ENCODE data around the gene RDH13. TPM values are rescaled to one million over a fixed set of nuclear protein-coding genes. Genes with fewer than 3 reads are reported as not detected.

The RDH13 gene
- total and polyA plus RNA-seq, 2 experiments from 2014 or later = 6.4 to 7.8 TPM

- in situ Hi-C loops (cut with MboI) = no loop called here
- H3K36me3 ChIP-seq (ENCODE audit: low read depth) = no peaks in the 10 kb centered on the region; the same call in 1 of the 2 replicates
Measured at GRCh38 chr19:55058781-55059610, 4.0 kb downstream of the RDH13 start.

GRCh38 chr19:55056827-55057226, 6.1 kb downstream of the RDH13 start:
- Histone ChIP-seq H4K20me1 (ENCODE audit: insufficient read depth) (no peaks in the 10 kb centered on the region), H3K27me3 (replicated peaks; ENCODE audit: insufficient read depth) (no peaks in the 10 kb centered on the region), H3K27ac (no peak overlapping the region), H3F3A (ENCODE audit: insufficient read depth) (no peaks in the 10 kb centered on the region), H3K4me1 (ENCODE audit: insufficient read depth) (no peaks in the 10 kb centered on the region), H3K9ac (no peak overlapping the region), H3K4me2 (ENCODE audit: unreplicated experiment) (no peak overlapping the region), H2AFZ (no peak overlapping the region), H3K79me2 (ENCODE audit: insufficient read depth) (no peaks in the 10 kb centered on the region), H3K9me3 (ENCODE audit: low read depth) (no peaks in the 10 kb centered on the region), H3K4me3 (no peak overlapping the region), H3K9me2 (ENCODE audit: insufficient read depth) (no peaks in the 10 kb centered on the region), H3K36me3 (ENCODE audit: low read depth) (no peaks in the 10 kb centered on the region; the same call in 1 of the 2 replicates)
- TF ChIP-seq EZH2 (IDR thresholded peaks at IDR 0.05; ENCODE audit: insufficient read depth, poor library complexity, severe bottlenecking) (no peak), EZH2phosphoT487 (IDR thresholded peaks at IDR 0.05; ENCODE audit: insufficient read depth, low read depth) (no peak)
- no peak for DNase-seq
- 94 to 96% methylated on average over 9 of the region's 9 CpGs for WGBS, 2 experiments (ENCODE audit: low coverage in 1 of 2, low lambda C conversion rate in 2 of 2, missing lambda C conversion rate in 2 of 2)
- in situ Hi-C loops (cut with MboI) = no loop called here

More at GRCh38 chr19:55058781-55059610, 4.0 kb downstream of the RDH13 start:
- Histone ChIP-seq H3K4me2 (ENCODE audit: unreplicated experiment) (no peak overlapping the region), H3K27ac (no peak overlapping the region), H3K9me2 (ENCODE audit: insufficient read depth) (no peaks in the 10 kb centered on the region), H3F3A (ENCODE audit: insufficient read depth) (no peaks in the 10 kb centered on the region), H3K4me3 (no peak overlapping the region), H2AFZ (no peak overlapping the region), H3K9ac (no peak overlapping the region), H3K4me1 (ENCODE audit: insufficient read depth) (no peaks in the 10 kb centered on the region; the same call in 1 of the 2 replicates), H3K27me3 (replicated peaks; ENCODE audit: insufficient read depth) (no peaks in the 10 kb centered on the region), H4K20me1 (ENCODE audit: insufficient read depth) (no peaks in the 10 kb centered on the region), H3K9me3 (ENCODE audit: low read depth) (no peaks in the 10 kb centered on the region), H3K79me2 (ENCODE audit: insufficient read depth) (peaks cover 6% of the 10 kb centered on the region; the same call in 1 of the 2 replicates)
- 90 to 93% methylated on average over 20 to 23 of the region's 23 CpGs for WGBS, 2 experiments (ENCODE audit: low coverage in 1 of 2, low lambda C conversion rate in 2 of 2, missing lambda C conversion rate in 2 of 2)
- TF ChIP-seq EZH2 (IDR thresholded peaks at IDR 0.05; ENCODE audit: insufficient read depth, poor library complexity, severe bottlenecking) (no peak), EZH2phosphoT487 (IDR thresholded peaks at IDR 0.05; ENCODE audit: insufficient read depth, low read depth) (no peak)
- no peak for DNase-seq

- Histone ChIP-seq H3K4me1 (ENCODE audit: insufficient read depth) (no peaks in the 10 kb centered on the region), H3K4me2 (ENCODE audit: unreplicated experiment) (no peak overlapping the region), H3K36me3 (ENCODE audit: low read depth) (no peaks in the 10 kb centered on the region; the same call in 1 of the 2 replicates), H3K27me3 (replicated peaks; ENCODE audit: insufficient read depth) (no peaks in the 10 kb centered on the region), H4K20me1 (ENCODE audit: insufficient read depth) (no peaks in the 10 kb centered on the region), H3F3A (ENCODE audit: insufficient read depth) (no peaks in the 10 kb centered on the region), H3K9me3 (ENCODE audit: low read depth) (no peaks in the 10 kb centered on the region), H3K4me3 (no peak overlapping the region), H3K9ac (no peak overlapping the region), H3K27ac (no peak overlapping the region), H2AFZ (no peak overlapping the region), H3K9me2 (ENCODE audit: insufficient read depth) (no peaks in the 10 kb centered on the region), H3K79me2 (ENCODE audit: insufficient read depth) (no peaks in the 10 kb centered on the region)
- in situ Hi-C loops (cut with MboI) = no loop called here
- no peak for DNase-seq
- 89 to 94% methylated on average over 7 of the region's 7 CpGs for WGBS, 2 experiments (ENCODE audit: low coverage in 1 of 2, low lambda C conversion rate in 2 of 2, missing lambda C conversion rate in 2 of 2)
- no peak for TF ChIP-seq EZH2phosphoT487 (IDR thresholded peaks at IDR 0.05; ENCODE audit: insufficient read depth, low read depth)
- TF ChIP-seq EZH2 (IDR thresholded peaks at IDR 0.05; ENCODE audit: insufficient read depth, poor library complexity, severe bottlenecking) = no peak
Measured at GRCh38 chr19:55053735-55054134, 9.2 kb downstream of the RDH13 start.

- Histone ChIP-seq H3K4me2 (ENCODE audit: unreplicated experiment) (no peak overlapping the region), H3K4me1 (ENCODE audit: insufficient read depth) (no peaks in the 10 kb centered on the region), H3K4me3 (no peak overlapping the region), H3F3A (ENCODE audit: insufficient read depth) (no peaks in the 10 kb centered on the region), H3K79me2 (ENCODE audit: insufficient read depth) (no peaks in the 10 kb centered on the region), H3K9me3 (ENCODE audit: low read depth) (no peaks in the 10 kb centered on the region), H3K27ac (no peak overlapping the region), H3K9me2 (ENCODE audit: insufficient read depth) (no peaks in the 10 kb centered on the region), H2AFZ (no peak overlapping the region), H3K36me3 (ENCODE audit: low read depth) (no peaks in the 10 kb centered on the region), H3K27me3 (replicated peaks; ENCODE audit: insufficient read depth) (no peaks in the 10 kb centered on the region), H4K20me1 (ENCODE audit: insufficient read depth) (no peaks in the 10 kb centered on the region), H3K9ac (no peak overlapping the region)
- TF ChIP-seq EZH2 (IDR thresholded peaks at IDR 0.05; ENCODE audit: insufficient read depth, poor library complexity, severe bottlenecking) (no peak), EZH2phosphoT487 (IDR thresholded peaks at IDR 0.05; ENCODE audit: insufficient read depth, low read depth) (no peak)
- no peak for DNase-seq
- in situ Hi-C loops (cut with MboI) = no loop called here
- 92 to 93% methylated on average over 25 of the region's 25 CpGs for WGBS, 2 experiments (ENCODE audit: low coverage in 1 of 2, low lambda C conversion rate in 2 of 2, missing lambda C conversion rate in 2 of 2)
Measured at GRCh38 chr19:55050749-55051532, 12.0 kb downstream of the RDH13 start.
